HG03108 (cell line): ENCODE data around the gene PARP4.
"Not testable (repeated sequence)": the region's sequence is repeated elsewhere in the genome, so short reads cannot be mapped to it uniquely, and the experiment has no call there.

Experiments used
- ATAC-seq: cut with Tn5 transposase; IDR thresholded peaks from one replicate; pipeline ENCODE4 v1.9.1; 2021; ENCODE audit warnings: moderate library complexity; ENCODE audit not compliant: unreplicated experiment

The PARP4 gene

DNA sequence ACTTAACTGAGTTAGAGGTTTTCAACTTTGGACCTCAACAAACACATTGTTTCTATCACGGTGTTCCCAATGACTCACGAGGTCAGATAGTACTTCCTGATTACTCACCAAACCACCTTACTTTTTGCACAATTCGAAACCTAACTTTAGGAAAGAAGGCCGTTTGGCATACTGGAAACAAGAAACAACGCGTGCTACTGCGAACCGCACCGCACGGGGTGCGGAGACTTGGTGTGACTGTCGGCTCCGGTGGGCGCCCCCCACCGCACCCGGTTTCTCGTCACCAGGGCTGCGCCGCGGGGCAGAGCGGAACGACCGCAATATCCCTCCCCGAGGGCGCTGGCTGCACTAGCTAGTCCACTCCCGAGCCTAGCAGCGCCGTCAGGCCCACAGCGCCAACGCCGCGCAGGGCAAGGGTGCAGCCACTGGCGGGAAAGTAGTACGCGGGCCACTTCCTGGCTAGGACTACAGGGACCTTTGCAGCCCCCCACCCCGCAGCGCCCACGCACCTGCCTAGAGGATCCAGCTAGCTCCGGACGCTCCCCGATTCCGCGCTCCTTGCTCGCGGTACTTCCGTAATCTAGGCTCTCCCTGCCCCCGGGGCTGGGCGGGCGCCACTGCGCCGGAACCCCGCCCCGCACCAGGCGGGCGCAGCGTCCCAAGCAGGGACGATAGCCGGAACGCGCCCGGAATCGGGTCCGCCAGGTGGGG, at the start of gene PARP4:
Gene PARP4 (minus strand): TSS at position 582 of the 711 bp plus-strand sequence. CDS start 9,002 bp downstream, outside the sequence.
- ATAC-seq, result peak; percentile 77

- ATAC-seq, result not testable (repeated sequence)
Measured at GRCh38 chr13:24560579-24561187, 48.1 kb upstream of the PARP4 start.

- not testable (repeated sequence) for ATAC-seq
Measured at GRCh38 chr13:24559431-24560218, 47.0 kb upstream of the PARP4 start.

DNA sequence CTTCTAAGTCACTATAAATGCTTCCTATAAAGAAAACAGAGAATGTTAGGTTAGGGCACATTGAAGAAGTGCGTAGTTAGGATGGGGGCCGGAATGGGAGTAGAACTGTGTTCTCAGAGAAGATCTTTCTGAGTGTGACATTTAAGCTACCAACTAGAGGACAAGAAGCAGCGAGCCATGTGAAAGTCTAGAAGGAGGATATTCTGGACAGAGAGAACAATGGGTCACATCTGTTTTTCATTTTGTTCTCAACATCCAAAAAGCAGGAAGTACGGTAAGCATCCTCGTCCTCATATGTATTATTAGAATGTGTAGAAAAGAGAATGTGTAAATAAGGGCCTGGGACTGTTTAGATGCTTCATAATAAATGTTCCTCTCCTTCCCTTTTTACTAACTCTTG, 44.5 kb upstream of the PARP4 start:
- ATAC-seq, result no peak

- ATAC-seq, result not testable (repeated sequence)
Measured at GRCh38 chr13:24553892-24554291, 41.3 kb upstream of the PARP4 start.

DNA sequence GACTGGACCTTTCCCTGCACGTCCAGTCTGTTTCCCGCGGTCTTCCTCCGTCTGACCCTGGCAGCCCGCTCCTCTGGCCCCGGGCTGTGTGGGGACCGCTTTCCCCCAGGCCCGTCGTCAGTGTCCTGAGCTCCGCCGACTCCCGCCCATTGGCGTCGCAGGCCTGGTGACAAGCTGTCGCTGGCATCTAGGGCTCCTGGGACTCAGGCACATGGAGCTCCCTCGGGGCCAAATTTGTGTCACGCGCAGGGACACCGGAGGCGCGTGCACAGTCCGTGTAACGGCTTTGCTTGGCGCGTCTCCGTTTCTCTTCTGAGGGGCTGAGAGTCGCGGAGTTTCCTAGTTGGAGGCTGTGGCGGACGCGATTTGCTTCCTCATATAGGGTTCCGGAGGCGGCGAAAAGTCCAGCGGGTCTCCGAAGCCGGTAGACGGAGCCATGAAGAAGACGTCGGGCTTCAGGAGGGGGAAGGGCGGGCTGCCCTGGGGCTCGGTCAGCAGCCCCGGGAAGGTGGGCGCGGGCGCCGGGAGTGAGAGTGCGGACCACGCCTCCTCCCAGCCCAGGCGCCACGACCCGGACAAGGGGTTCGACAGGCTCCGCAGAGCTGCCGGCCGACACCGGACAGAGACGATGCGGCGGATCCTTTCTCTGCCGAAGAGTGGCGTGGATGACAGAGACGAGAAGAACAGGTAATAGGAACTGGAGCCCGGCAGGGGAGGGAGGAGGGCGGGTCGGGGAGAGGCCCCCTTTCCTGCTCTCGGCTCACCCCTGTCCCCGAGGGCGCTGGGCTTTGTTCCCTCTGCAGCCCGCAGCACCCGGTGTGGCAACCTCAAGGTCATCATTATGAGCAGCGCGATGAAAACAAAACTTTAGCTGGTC, 29.1 kb upstream of the PARP4 start:
- not testable (repeated sequence) for ATAC-seq

- ATAC-seq, result no peak
Measured at GRCh38 chr13:24541127-24541475, 28.5 kb upstream of the PARP4 start.

GRCh38 chr13:24540236-24541126, 27.9 kb upstream of the PARP4 start:
- no peak for ATAC-seq

DNA sequence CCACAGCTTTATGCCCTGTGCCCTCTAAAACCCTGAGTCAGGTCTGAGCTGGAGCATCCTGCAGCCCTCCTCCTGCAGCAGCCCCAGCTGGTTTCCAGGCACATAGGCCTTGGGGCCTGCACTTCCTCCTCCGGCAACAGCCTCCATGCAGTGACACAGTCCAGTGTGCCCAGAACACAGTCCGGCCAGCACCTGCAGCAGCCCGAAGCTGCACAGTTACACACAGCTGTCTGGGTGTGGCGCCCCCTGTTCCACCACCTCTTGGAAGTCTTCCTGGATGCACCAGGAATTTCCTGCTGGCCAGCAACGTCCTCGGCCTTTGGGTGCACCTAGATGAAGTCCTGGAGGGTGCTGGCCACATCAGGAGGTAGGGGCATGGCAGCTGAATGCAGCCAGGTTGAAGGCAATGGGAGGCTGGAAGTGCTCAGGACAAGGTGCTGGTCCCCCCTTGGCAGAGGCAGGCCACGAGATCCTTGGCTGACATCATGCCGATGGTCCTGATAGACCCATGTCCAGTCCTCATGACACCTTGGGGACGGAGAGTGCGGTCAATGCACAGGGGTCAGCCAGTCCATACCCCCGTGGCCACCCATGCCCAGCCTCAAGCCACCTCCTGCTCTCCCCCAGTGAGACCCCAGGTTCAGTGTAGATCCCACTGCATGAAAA, 27.1 kb upstream of the PARP4 start:
- ATAC-seq, result no peak

GRCh38 chr13:24529478-24529877, 16.9 kb upstream of the PARP4 start:
- ATAC-seq, result no peak

DNA sequence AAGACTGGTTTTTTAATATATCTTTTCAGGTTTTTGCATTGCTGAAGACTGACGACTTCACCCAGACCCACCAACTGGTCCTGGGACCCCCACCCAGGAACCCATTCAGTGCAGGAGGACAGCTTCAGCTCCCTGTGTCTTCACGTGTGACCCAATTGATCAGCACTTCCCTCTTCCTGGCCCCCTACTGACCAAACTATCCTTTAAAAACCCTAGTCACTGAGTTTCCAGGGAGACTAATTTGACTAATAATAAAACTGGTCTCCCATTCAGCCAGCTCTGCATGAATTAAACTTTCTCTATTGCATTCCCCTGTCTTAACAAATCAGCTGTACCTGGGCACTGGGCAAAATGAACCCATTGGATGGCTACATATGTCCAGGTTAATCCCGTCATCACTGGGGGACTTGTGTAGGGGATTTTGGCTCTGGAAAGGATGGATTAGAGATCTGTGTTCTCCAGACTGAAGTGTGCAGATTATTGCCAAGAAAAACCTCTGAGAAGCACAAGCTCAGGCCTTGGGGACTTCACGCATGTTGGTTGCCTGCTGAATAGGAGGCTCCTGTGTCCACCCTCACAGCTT, 16.3 kb upstream of the PARP4 start:
- no peak for ATAC-seq

- ATAC-seq, result no peak
Measured at GRCh38 chr13:24527266-24527775, 14.7 kb upstream of the PARP4 start.

- peak; percentile 47 for ATAC-seq
Measured at GRCh38 chr13:24520733-24521132, 8.2 kb upstream of the PARP4 start.

GRCh38 chr13:24516919-24517318, 4.3 kb upstream of the PARP4 start:
- ATAC-seq, result no peak

GRCh38 chr13:24512908-24513213, 283 bp upstream of the PARP4 start:
- no peak for ATAC-seq

DNA sequence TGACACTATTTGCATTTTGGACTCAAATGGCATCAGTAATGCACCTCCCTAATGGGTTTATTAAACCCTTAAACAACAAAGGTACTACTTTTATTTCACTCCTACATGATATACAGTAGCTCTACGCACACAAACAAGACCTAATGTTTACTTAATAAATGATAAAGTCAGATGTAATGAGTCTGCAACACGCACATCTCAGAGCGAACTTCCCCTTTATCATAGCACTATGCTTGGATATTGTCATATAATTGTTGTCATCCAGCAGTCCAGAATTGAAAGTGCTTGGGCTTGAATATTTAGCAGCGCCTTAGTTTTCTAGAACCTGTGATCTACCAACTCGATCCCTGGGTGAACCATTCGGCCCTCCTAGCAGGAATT, 772 bp downstream of the PARP4 start:
- ATAC-seq, result no peak

- ATAC-seq, result no peak
Measured at GRCh38 chr13:24511019-24511815, 1.4 kb downstream of the PARP4 start.

DNA sequence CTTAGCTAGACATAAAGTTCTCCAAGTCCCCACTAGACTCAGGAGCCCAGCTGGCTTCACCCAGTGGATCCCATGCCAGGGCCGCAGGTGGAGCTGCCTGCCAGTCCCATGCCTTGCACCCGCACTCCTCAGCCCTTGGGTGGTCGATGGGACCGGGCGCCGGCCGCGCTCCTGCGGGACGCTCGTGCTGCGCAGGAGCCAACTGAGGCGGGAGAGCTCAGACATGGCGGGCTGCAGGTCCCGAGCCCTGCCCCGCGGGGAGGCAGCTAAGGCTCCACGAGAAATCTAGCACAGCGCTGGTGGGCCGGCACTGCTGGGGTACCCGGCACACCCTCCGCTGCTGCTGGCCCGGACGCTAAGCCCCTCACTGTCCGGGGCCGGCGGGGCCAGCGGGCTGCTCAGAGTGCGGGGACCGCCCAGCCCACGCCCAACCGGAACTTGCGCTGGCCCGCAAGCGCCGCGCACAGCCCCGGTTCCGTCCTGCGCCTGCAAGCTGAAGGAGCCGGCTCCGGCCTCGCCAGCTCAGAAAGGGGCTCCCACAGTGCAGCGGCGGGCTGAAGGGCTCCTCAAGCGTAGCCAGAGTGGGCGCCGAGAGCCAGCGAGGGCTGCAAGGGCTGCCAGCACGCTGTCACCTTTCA, 5.8 kb downstream of the PARP4 start:
- ATAC-seq, result no peak
